Muscle of leg (tissue), 11 donors: Measurements from ENCODE around the gene BRMS1. TPM values are rescaled to one million over a fixed set of nuclear protein-coding genes. Genes with fewer than 3 reads are reported as not detected.
"Not testable (repeated sequence)": the region's sequence is repeated elsewhere in the genome, so short reads cannot be mapped to it uniquely, and the experiment has no call there.

Experiments
- DNase-seq: peaks from one replicate; pipeline ENCODE4 v3.0.0; 2013
- H3K27ac ChIP-seq: one replicate; pipeline ENCODE4 v1.5.1; 2013; ENCODE audit warnings: mild to moderate bottlenecking, low read length, control low read depth
- H3K27me3 ChIP-seq: one replicate; pipeline ENCODE4 v1.6.1; 2013; ENCODE audit warnings: low read length; ENCODE audit not compliant: control insufficient read depth, insufficient read depth
- H3K36me3 ChIP-seq: one replicate; pipeline ENCODE4 v1.6.1; 2013; ENCODE audit warnings: low read length; ENCODE audit not compliant: control insufficient read depth, insufficient read depth
- H3K4me1 ChIP-seq: one replicate; pipeline ENCODE4 v1.6.1; 2013; ENCODE audit warnings: low read length; ENCODE audit not compliant: control insufficient read depth, insufficient read depth
- H3K4me3 ChIP-seq: one replicate; pipeline ENCODE4 v1.5.1; 2013; ENCODE audit warnings: low read length, control low read depth
- H3K9me3 ChIP-seq: replicated peaks from 2 replicates; pipeline ENCODE4 v1.6.1; 2013; ENCODE audit warnings: low read depth, low read length; ENCODE audit not compliant: control insufficient read depth
- WGBS: methylation state at CpG from one replicate; pipeline ENCODE4 v1.1.5; 2013; ENCODE audit warnings: missing lambda C conversion rate; ENCODE audit not compliant: insufficient coverage; 5-methylcytosine and 5-hydroxymethylcytosine counted together
- polyA plus RNA-seq, 8 donors: library from polyadenylated mRNA; unstranded; fragments of 120-200 nt; gene quantifications; one replicate each; pipeline versions ENCODE4 v1.2.1 to v1.2.3, GENCODE V29; 2013; ENCODE audit warnings: inconsistent platforms in 1 of 8, low replicate concordance in 1 of 8; ENCODE audit not compliant: insufficient read length in 8 of 8, insufficient read depth in 1 of 8
- total RNA-seq: library from RNA; stranded (reverse); fragments of 120-200 nt; gene quantifications from one replicate; pipeline ENCODE4 v1.2.4, GENCODE V29; 2013

The BRMS1 gene
- total and polyA plus RNA-seq, 9 donors = 20.5 to 27.0 (median 24.2) TPM

GRCh38 chr11:66323684-66324083, 21.2 kb downstream of the BRMS1 start:
- WGBS = 100% methylated on average over 1 of the region's 1 CpG
- no peak overlapping the region for H3K4me3 ChIP-seq
- DNase-seq = no peak
- H3K27me3 ChIP-seq = no peaks in the 10 kb centered on the region
- no peaks in the 10 kb centered on the region for H3K9me3 ChIP-seq
- no peak overlapping the region for H3K27ac ChIP-seq
- no peaks in the 10 kb centered on the region for H3K36me3 ChIP-seq
- peaks cover 53% of the 10 kb centered on the region for H3K4me1 ChIP-seq

GRCh38 chr11:66322732-66323427, 22.0 kb downstream of the BRMS1 start:
- no peaks in the 10 kb centered on the region for H3K9me3 ChIP-seq
- H3K4me1 ChIP-seq = peaks cover 53% of the 10 kb centered on the region
- whole genome bisulfite sequencing = 43% methylated on average over 11 of the region's 11 CpGs
- H3K4me3 ChIP-seq = no peak overlapping the region
- no peak for DNase-seq
- no peak overlapping the region for H3K27ac ChIP-seq
- H3K27me3 ChIP-seq = no peaks in the 10 kb centered on the region
- H3K36me3 ChIP-seq = no peaks in the 10 kb centered on the region

GRCh38 chr11:66321606-66322005, 23.3 kb downstream of the BRMS1 start:
- Histone ChIP-seq H3K4me1 (peaks cover 53% of the 10 kb centered on the region), H3K27ac (no peak overlapping the region), H3K9me3 (no peaks in the 10 kb centered on the region), H3K36me3 (no peaks in the 10 kb centered on the region), H3K27me3 (no peaks in the 10 kb centered on the region), H3K4me3 (no peak overlapping the region)
- no CpG with 5 or more reads among the region's 4 CpGs for WGBS
- DNase-seq = no peak

GRCh38 chr11:66320748-66321147, 24.2 kb downstream of the BRMS1 start:
- not testable (repeated sequence) for DNase-seq, H3K27me3 ChIP-seq, H3K36me3 ChIP-seq, H3K4me3 ChIP-seq, H3K9me3 ChIP-seq, H3K27ac ChIP-seq
- WGBS = no CpG with 5 or more reads among the region's 6 CpGs
- H3K4me1 ChIP-seq = peaks cover 52% of the 10 kb centered on the region

- H3K4me1 ChIP-seq = peaks cover 50% of the 10 kb centered on the region
- WGBS = no CpG with 5 or more reads among the region's 2 CpGs
- not testable (repeated sequence) for H3K27ac ChIP-seq, H3K4me3 ChIP-seq, H3K36me3 ChIP-seq, DNase-seq, H3K27me3 ChIP-seq, H3K9me3 ChIP-seq
Measured at GRCh38 chr11:66320289-66320688, 24.6 kb downstream of the BRMS1 start.

GRCh38 chr11:66318600-66318970, 26.3 kb downstream of the BRMS1 start:
- no peak for DNase-seq
- WGBS = 29% methylated on average over 1 of the region's 3 CpGs
- no peaks in the 10 kb centered on the region for H3K36me3 ChIP-seq
- H3K4me1 ChIP-seq = peaks cover 52% of the 10 kb centered on the region
- H3K27ac ChIP-seq = peak overlapping the region; percentile 85
- peaks cover 5% of the 10 kb centered on the region for H3K27me3 ChIP-seq
- H3K4me3 ChIP-seq = no peak overlapping the region
- H3K9me3 ChIP-seq = no peaks in the 10 kb centered on the region

GRCh38 chr11:66317723-66318599, 26.9 kb downstream of the BRMS1 start:
- peaks cover 58% of the 10 kb centered on the region for H3K4me1 ChIP-seq
- no peaks in the 10 kb centered on the region for H3K36me3 ChIP-seq
- WGBS = 23% methylated on average over 11 of the region's 16 CpGs
- H3K27me3 ChIP-seq = peaks cover 5% of the 10 kb centered on the region
- no peaks in the 10 kb centered on the region for H3K9me3 ChIP-seq
- H3K27ac ChIP-seq = peak overlapping the region; percentile 85
- DNase-seq = peak; percentile 80
- no peak overlapping the region for H3K4me3 ChIP-seq

- under 1% methylated on average over 13 of the region's 14 CpGs for WGBS
- Histone ChIP-seq H3K9me3 (no peaks in the 10 kb centered on the region), H3K36me3 (no peaks in the 10 kb centered on the region), H3K27ac (peak overlapping the region; percentile 85), H3K4me3 (no peak overlapping the region), H3K27me3 (peaks cover 5% of the 10 kb centered on the region), H3K4me1 (peaks cover 56% of the 10 kb centered on the region)
- DNase-seq = peak; percentile 66
Measured at GRCh38 chr11:66317322-66317722, 27.6 kb downstream of the BRMS1 start.

GRCh38 chr11:66316849-66317251, 28.1 kb downstream of the BRMS1 start, which contains the start of gene CD248:
Gene CD248, minus strand, starts transcription at chr11:66317044. Its CDS starts 17 bp downstream, at chr11:66317027.
- Histone ChIP-seq H3K36me3 (no peaks in the 10 kb centered on the region), H3K27ac (peak within 1 kb of the TSS; percentile 85), H3K27me3 (peaks cover 5% of the 10 kb centered on the region), H3K4me1 (peaks cover 59% of the 10 kb centered on the region), H3K9me3 (no peaks in the 10 kb centered on the region), H3K4me3 (peak within 1 kb of the TSS; percentile 46)
- peak; percentile 95 for DNase-seq
- 3% methylated on average over 27 of the region's 29 CpGs for WGBS
